ENCODE results near the gene HRAS. TPM values are rescaled to one million over a fixed set of nuclear protein-coding genes. Genes with fewer than 3 reads are reported as not detected.

Gene HRAS
- total and polyA plus RNA-seq, 2 donors (not counting 3 experiments of a cell fraction or from before 2014, with no cell fraction given): 103 to 109 TPM

GRCh38 chr11:555227-555779 is 19.9 kb upstream of the HRAS start:
- Histone ChIP-seq H3K4me1 (ENCODE audit: control insufficient read depth, extremely low read depth, insufficient read depth, low read length) (peaks cover 4% of the 10 kb centered on the region), H3K27me3 (ENCODE audit: control insufficient read depth in 2 of 2, insufficient read depth in 2 of 2, low read length in 2 of 2) (peaks cover 13 to 21% of the 10 kb centered on the region in 2 experiments), H2AFZ (ENCODE audit: low read depth, low read length) (no peak overlapping the region), H3K9ac (replicated peaks; ENCODE audit: extremely low read depth, insufficient read depth, low read length) (no peak overlapping the region), H3K9me3 (replicated peaks; ENCODE audit: control insufficient read depth, insufficient read depth, low read length) (no peaks in the 10 kb centered on the region), H3K27ac (ENCODE audit: insufficient read depth, low read depth, low read length) (no peak overlapping the region), H3K9me1 (replicated peaks; ENCODE audit: control insufficient read depth, extremely low read depth, insufficient read depth, low read length) (no peaks in the 10 kb centered on the region), H4K20me1 (replicated peaks; ENCODE audit: control insufficient read depth, extremely low read depth, insufficient read depth, low read length) (no peaks in the 10 kb centered on the region), H3K4me3 (replicated peaks in 1 of 3; ENCODE audit: insufficient read depth in 1 of 3, low read depth in 1 of 3, low read length in 3 of 3) (no peak overlapping the region), H3K4me2 (ENCODE audit: insufficient read depth, low read length) (no peak overlapping the region), H3K79me2 (ENCODE audit: control insufficient read depth, insufficient read depth, low read length) (no peaks in the 10 kb centered on the region), H3K36me3 (ENCODE audit: control insufficient read depth in 2 of 2, extremely low read depth in 1 of 2, insufficient read depth in 2 of 2, low read length in 2 of 2) (no peaks in the 10 kb centered on the region)
- FAIRE-seq: no peak
- BruUV-seq (replicated peaks): no TSS peak
- dilution Hi-C loops (cut with MboI; ENCODE audit: extremely low pct_ligation_motif_present, low sequenced_read_pairs): no loop called here
- ChIA-PET POLR2A (interaction anchor here (0.6 to 1.2 kb wide), 2 partner anchors 16 to 264 kb away, joined by 3 read pairs; partner anchors contain the start of gene PNPLA2), CTCF (interaction anchor here (0.9 to 2.2 kb wide), 9 partner anchors 10 to 171 kb away, joined by 3 to 26 read pairs (median 6); partner anchors contain the start of gene HRAS)
- intact Hi-C loops (cut with micrococcal nuclease): loop anchor here (5.0 kb wide), 1 partner anchor 172 kb away; no protein-coding TSS in a partner anchor
- no peak for TF ChIP-seq FOS (IDR thresholded peaks at IDR 0.05; ENCODE audit: borderline replicate concordance, insufficient read depth, low read length)
- no peak for TF ChIP-seq MAX (IDR thresholded peaks at IDR 0.05; ENCODE audit: insufficient read depth, insufficient read length)
- TF ChIP-seq EZH2 (IDR thresholded peaks at IDR 0.05; ENCODE audit: borderline replicate concordance, low read depth, low read length, severe bottlenecking): no peak
- TF ChIP-seq POLR2AphosphoS5 (IDR thresholded peaks at IDR 0.05; ENCODE audit: insufficient read depth, low read depth, low read length): no peak
- TF ChIP-seq MYC (IDR thresholded peaks at IDR 0.05; ENCODE audit: low read depth, low read length): no peak
- no peak for TF ChIP-seq POLR2A (IDR thresholded peaks at IDR 0.05; ENCODE audit: low read depth, low read length)
- TF ChIP-seq, protein P1, sequence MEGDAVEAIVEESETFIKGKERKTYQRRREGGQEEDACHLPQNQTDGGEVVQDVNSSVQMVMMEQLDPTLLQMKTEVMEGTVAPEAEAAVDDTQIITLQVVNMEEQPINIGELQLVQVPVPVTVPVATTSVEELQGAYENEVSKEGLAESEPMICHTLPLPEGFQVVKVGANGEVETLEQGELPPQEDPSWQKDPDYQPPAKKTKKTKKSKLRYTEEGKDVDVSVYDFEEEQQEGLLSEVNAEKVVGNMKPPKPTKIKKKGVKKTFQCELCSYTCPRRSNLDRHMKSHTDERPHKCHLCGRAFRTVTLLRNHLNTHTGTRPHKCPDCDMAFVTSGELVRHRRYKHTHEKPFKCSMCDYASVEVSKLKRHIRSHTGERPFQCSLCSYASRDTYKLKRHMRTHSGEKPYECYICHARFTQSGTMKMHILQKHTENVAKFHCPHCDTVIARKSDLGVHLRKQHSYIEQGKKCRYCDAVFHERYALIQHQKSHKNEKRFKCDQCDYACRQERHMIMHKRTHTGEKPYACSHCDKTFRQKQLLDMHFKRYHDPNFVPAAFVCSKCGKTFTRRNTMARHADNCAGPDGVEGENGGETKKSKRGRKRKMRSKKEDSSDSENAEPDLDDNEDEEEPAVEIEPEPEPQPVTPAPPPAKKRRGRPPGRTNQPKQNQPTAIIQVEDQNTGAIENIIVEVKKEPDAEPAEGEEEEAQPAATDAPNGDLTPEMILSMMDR (IDR thresholded peaks at IDR 0.05; ENCODE audit: extremely low read depth in 1 of 2, insufficient read depth in 1 of 2, low read depth in 1 of 2, low read length in 2 of 2): no peak
- no peak for TF ChIP-seq GATA2 (IDR thresholded peaks at IDR 0.05; ENCODE audit: insufficient read depth, insufficient read length, low read depth, low read length)
- DNase-seq (ENCODE audit: low read depth, low spot score): no peak

All from endothelial cell of umbilical vein (primary cell).